Measurements from ENCODE around the gene RUVBL1. TPM values are rescaled to one million over a fixed set of nuclear protein-coding genes. Genes with fewer than 3 reads are reported as not detected.

The RUVBL1 gene
- total RNA-seq, 1 experiment from 2014 or later, result 115 TPM

DNA sequence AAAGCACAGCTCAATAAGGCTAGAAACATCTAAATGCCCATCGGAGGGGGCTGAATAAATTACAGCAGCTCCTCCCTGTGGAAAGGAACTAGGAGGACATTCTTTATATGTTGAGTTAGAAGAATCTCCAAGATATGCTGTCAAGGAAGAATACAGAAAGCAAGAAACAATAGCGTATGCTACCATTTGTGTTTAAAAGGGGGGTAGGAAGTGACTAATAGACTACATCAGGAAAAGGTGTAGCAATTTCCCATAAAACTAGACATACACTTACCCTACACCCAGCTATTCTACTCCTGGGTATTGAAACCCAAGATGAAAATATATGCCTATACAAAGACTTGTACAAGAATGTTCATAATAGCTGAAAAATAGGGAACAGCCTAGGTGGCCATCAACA is 49.8 kb downstream of the RUVBL1 start:
- no TSS peak for BruUV-seq (replicated peaks)
- Histone ChIP-seq H3K79me2 (ENCODE audit: low read depth) (no peaks in the 10 kb centered on the region), H3K27ac (0 out of 2 replicates have a peak overlapping the region, but pooled peaks have one; percentile 27), H3K9me3 (ENCODE audit: insufficient read depth, low read depth) (no peaks in the 10 kb centered on the region), H3F3A (ENCODE audit: insufficient read depth, low read depth) (peaks cover 51% of the 10 kb centered on the region; the same call in 1 of the 2 replicates), H3K9me2 (ENCODE audit: insufficient read depth) (no peaks in the 10 kb centered on the region), H3K4me3 (no peak overlapping the region), H3K36me3 (ENCODE audit: low read depth) (peaks cover 25% of the 10 kb centered on the region; the same call in 1 of the 2 replicates), H2AFZ (no peak overlapping the region), H3K4me1 (replicated peaks; ENCODE audit: insufficient read depth) (no peaks in the 10 kb centered on the region), H4K20me1 (ENCODE audit: insufficient read depth) (peaks cover 57% of the 10 kb centered on the region), H3K27me3 (ENCODE audit: insufficient read depth, low read depth) (no peaks in the 10 kb centered on the region), H3K4me2 (no peak overlapping the region)
- no peak for DNase-seq
- intact Hi-C loops (cut with micrococcal nuclease; ENCODE audit: unreplicated experiment), result no loop called here
- TF ChIP-seq CTCF (conservative IDR thresholded peaks at IDR 0.05) (no peak), EZH2 (IDR thresholded peaks at IDR 0.05; ENCODE audit: low read depth) (no peak)
- ChIA-PET POLR2A (ENCODE audit: unreplicated experiment) (no interaction called here), CTCF (interaction anchor here (0.7 kb wide), 1 partner anchor 202 kb away, joined by 3 read pairs; no protein-coding TSS in a partner anchor)

DNA sequence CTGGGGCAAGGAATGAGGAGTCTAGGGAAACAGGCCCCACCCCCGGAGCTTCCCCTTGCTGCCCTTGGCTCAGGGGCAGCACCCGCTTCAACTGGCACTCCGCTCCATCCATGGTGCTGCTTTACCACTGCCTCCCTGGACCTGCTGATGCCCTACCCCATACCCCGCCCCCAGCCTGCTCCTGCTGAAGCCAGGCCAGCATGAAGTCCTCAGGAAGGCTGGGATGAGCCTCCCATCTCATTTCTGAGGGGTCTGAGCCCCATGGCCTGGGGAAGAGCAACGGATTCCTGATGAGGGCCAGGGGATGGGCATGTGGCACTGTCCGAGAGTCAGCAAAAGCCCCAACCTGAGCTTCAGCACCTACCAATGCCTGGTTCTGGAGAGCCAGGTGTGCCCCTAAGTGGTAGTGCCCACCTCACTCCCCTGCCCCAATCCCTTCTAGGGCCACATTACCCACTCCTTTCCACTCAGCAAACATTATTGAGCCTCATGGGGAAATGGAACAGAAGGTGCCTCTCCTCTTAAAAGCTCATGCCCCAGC is 50.4 kb downstream of the RUVBL1 start:
- H3K9me3 ChIP-seq (ENCODE audit: insufficient read depth, low read depth), result no peaks in the 10 kb centered on the region
- H3K79me2 ChIP-seq (ENCODE audit: low read depth), result no peaks in the 10 kb centered on the region
- H3K36me3 ChIP-seq (ENCODE audit: low read depth), result peaks cover 29% of the 10 kb centered on the region; the same call in 1 of the 2 replicates
- H3K27ac ChIP-seq, result 0 out of 2 replicates have a peak overlapping the region, but pooled peaks have one; percentile 27
- H3K4me2 ChIP-seq, result no peak overlapping the region
- no peak overlapping the region for H3K4me3 ChIP-seq
- H3F3A ChIP-seq (ENCODE audit: insufficient read depth, low read depth), result peaks cover 50% of the 10 kb centered on the region
- ChIA-PET POLR2A (ENCODE audit: unreplicated experiment) (no interaction called here), CTCF (no interaction called here)
- no peaks in the 10 kb centered on the region for H3K9me2 ChIP-seq (ENCODE audit: insufficient read depth)
- H3K27me3 ChIP-seq (ENCODE audit: insufficient read depth, low read depth), result no peaks in the 10 kb centered on the region
- TF ChIP-seq EZH2 (IDR thresholded peaks at IDR 0.05; ENCODE audit: low read depth) (no peak), CTCF (conservative IDR thresholded peaks at IDR 0.05) (no peak)
- peaks cover 63% of the 10 kb centered on the region for H4K20me1 ChIP-seq (ENCODE audit: insufficient read depth)
- H3K4me1 ChIP-seq (replicated peaks; ENCODE audit: insufficient read depth), result no peaks in the 10 kb centered on the region
- no peak overlapping the region for H2AFZ ChIP-seq
- intact Hi-C loops (cut with micrococcal nuclease; ENCODE audit: unreplicated experiment), result no loop called here
- BruUV-seq (replicated peaks), result no TSS peak
- DNase-seq, result no peak

- TF ChIP-seq CTCF (conservative IDR thresholded peaks at IDR 0.05), result no peak
- TF ChIP-seq EZH2 (IDR thresholded peaks at IDR 0.05; ENCODE audit: low read depth), result no peak
- Histone ChIP-seq H3K4me2 (no peak overlapping the region), H3K9me3 (ENCODE audit: insufficient read depth, low read depth) (no peaks in the 10 kb centered on the region), H3K79me2 (ENCODE audit: low read depth) (no peaks in the 10 kb centered on the region), H3K4me1 (replicated peaks; ENCODE audit: insufficient read depth) (no peaks in the 10 kb centered on the region), H3K27me3 (ENCODE audit: insufficient read depth, low read depth) (no peaks in the 10 kb centered on the region), H3K27ac (no peak overlapping the region), H2AFZ (no peak overlapping the region), H4K20me1 (ENCODE audit: insufficient read depth) (peaks cover 68% of the 10 kb centered on the region), H3F3A (ENCODE audit: insufficient read depth, low read depth) (peaks cover 49% of the 10 kb centered on the region), H3K9me2 (ENCODE audit: insufficient read depth) (no peaks in the 10 kb centered on the region), H3K36me3 (ENCODE audit: low read depth) (peaks cover 35% of the 10 kb centered on the region; the same call in 1 of the 2 replicates), H3K4me3 (no peak overlapping the region)
- no peak for DNase-seq
- no TSS peak for BruUV-seq (replicated peaks)
- ChIA-PET POLR2A (ENCODE audit: unreplicated experiment) (no interaction called here), CTCF (no interaction called here)
- intact Hi-C loops (cut with micrococcal nuclease; ENCODE audit: unreplicated experiment), result no loop called here
Observed at GRCh38 chr3:128072454-128073184, 51.0 kb downstream of the RUVBL1 start.
